ENCODE results near the gene EXTL2. TPM values are rescaled to one million over a fixed set of nuclear protein-coding genes. Genes with fewer than 3 reads are reported as not detected.
"Not testable (repeated sequence)": the region's sequence is repeated elsewhere in the genome, so short reads cannot be mapped to it uniquely, and the experiment has no call there.

Gene EXTL2
- 43.5 and 50.6 TPM in 2 replicates for total RNA-seq (2014; rRNA removed; shearing (Covaris generic))

DNA sequence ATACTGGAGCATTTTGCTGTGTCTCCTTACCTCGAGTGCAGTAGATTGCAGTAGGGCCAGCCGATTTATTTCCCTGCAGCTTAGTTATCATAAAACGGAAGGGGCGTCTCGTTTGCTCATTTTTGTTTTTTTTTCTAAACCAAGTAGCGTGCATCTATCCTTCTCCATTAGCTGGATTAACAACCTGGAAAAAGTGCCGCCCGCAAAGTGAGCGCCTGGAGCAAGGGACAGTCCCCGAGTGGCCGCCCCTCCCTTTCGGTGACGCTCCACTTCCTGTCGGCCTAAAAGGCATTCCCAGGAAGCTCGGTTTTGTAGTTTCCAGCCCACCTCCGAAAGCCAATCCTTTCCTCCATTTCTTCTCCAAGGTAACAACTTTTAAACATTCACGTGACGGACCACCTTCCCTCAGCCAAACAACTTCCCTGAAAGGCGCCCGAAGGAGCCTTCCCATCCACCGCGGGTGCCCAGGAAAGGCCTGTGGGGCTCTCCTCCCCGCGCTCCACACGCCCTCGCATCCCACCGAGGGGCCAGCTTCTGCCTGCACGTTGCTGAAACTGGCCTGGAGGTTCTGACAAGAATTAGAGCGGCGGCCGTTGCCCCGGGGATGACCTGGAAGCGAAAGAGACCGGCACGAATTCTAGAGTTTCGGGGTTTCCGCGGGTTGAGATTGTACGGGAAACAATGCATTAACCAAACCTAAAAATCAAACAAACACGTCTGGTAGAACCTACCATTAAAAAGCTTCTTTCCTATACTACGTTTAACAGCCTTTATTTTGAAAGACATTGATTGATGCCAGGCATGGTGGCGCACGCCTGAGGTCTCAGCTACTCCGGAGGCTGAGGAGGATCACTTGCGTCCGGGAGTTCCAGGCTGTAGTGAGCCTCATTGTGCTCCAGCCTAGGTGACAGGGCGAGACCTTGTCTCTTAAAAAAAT, at the start of gene EXTL2:
EXTL2 (minus strand) TSS at position 240 of the 937 bp plus-strand sequence. CDS start 6,085 bp downstream, outside the sequence.
- H3K4me3 ChIP-seq = peak within 1 kb of the TSS; percentile 87
- H3K9me3 ChIP-seq (replicated peaks) = no peaks in the 10 kb centered on the region
- DNase-seq = peak; percentile 92 to 94
- no peaks in the 10 kb centered on the region for H3K4me1 ChIP-seq
- H3K27me3 ChIP-seq = no peaks in the 10 kb centered on the region
- peak within 1 kb of the TSS; percentile 90 for H3K27ac ChIP-seq
- H3K36me3 ChIP-seq = peaks cover 4% of the 10 kb centered on the region; the same call in 1 of the 2 replicates

- Histone ChIP-seq H3K9me3 (replicated peaks) (peaks cover 2% of the 10 kb centered on the region; the same call in 1 of the 2 replicates), H3K27me3 (no peaks in the 10 kb centered on the region), H3K4me1 (no peaks in the 10 kb centered on the region), H3K4me3 (no peak overlapping the region), H3K27ac (no peak overlapping the region), H3K36me3 (peaks cover 17% of the 10 kb centered on the region)
- no peak for DNase-seq
Measured at GRCh38 chr1:100943533-100943932, 48.9 kb upstream of the EXTL2 start.

DNA sequence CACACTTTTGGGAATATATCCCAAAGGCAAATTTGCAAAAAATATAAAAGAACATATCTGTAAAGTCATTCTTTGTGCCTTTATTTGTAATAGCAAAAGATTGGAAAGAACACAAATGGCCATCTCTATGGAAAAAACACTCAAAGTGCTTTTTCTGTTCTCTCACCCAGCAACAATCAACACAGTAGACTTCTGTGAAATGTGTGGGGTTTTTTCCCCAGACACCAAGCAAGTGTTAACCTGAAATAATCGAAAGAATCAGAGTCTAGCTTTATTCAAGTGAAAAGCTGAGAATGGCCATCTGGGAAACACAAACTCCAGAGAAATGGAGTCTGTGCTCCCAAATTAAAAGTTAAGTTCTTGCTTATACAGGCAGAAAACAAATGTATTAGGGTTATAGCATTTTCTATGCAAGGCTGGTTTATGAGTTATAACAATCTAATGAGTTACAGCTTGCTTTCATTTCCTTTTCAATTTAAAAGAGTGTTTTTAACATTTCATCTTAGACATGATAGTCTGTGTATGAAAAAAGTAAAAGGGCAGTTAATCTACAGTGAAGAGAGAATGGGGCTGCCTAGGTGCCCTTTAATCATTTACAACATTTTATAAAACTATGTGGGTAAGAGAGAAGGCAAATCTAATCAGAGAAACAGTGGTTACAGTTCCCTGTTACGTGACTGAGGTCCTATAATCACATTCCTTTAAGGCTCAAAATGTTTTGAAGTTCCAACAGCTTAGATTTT, 47.8 kb upstream of the EXTL2 start:
- H3K27ac ChIP-seq = no peak overlapping the region
- no peaks in the 10 kb centered on the region for H3K27me3 ChIP-seq
- H3K4me1 ChIP-seq = no peaks in the 10 kb centered on the region
- peaks cover 5% of the 10 kb centered on the region; the same call in 1 of the 2 replicates for H3K9me3 ChIP-seq (replicated peaks)
- no peak for DNase-seq
- H3K4me3 ChIP-seq = no peak overlapping the region
- peaks cover 26% of the 10 kb centered on the region for H3K36me3 ChIP-seq

- no peak overlapping the region for H3K4me3 ChIP-seq
- H3K4me1 ChIP-seq = no peaks in the 10 kb centered on the region
- H3K9me3 ChIP-seq (replicated peaks) = peaks cover 6% of the 10 kb centered on the region; the same call in 1 of the 2 replicates
- no peaks in the 10 kb centered on the region for H3K27me3 ChIP-seq
- DNase-seq = no peak
- peaks cover 30% of the 10 kb centered on the region for H3K36me3 ChIP-seq
- no peak overlapping the region for H3K27ac ChIP-seq
Measured at GRCh38 chr1:100941580-100942216, 47.1 kb upstream of the EXTL2 start.

GRCh38 chr1:100941098-100941527, 46.5 kb upstream of the EXTL2 start:
- H3K36me3 ChIP-seq = peaks cover 36% of the 10 kb centered on the region
- H3K27ac ChIP-seq = no peak overlapping the region
- H3K4me3 ChIP-seq = no peak overlapping the region
- no peak for DNase-seq
- H3K4me1 ChIP-seq = no peaks in the 10 kb centered on the region
- H3K27me3 ChIP-seq = no peaks in the 10 kb centered on the region
- H3K9me3 ChIP-seq (replicated peaks) = peaks cover 6% of the 10 kb centered on the region; the same call in 1 of the 2 replicates

DNA sequence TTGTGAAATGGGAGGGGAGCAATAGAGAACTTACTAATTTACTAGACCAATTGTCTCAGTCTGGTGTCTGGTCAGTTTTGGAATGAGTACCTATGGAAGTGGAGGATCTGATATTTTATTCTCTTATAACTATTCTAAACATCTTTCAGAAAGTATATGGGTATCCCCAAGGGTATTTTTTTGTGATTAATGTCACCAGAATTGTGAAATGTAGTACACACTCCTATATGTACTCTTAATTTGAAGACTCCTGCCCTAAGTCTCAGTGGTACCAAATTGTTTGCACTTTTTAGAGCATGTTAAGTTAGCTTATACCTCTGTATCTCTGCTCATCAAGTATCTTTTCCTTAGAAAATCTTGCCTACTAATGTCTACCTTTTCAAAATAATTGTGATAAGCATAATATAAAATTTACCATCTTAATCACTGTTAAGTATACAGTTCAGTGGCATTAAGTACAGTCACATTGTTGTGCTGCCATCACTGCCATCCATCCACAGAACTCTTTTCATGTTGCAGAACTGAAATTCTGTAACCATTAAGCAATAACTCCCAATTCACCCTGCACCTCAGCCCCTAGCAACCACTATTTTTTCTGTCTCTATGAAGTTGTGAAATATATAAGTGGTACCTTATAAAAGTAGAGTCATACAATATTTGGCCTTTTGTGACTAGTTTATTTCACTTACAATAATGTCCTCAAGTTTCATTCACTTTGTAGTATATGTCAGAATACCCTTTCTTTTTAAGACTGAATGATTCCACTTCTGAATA, 41.7 kb upstream of the EXTL2 start:
- Histone ChIP-seq H3K4me1 (no peaks in the 10 kb centered on the region), H3K4me3 (no peak overlapping the region), H3K9me3 (replicated peaks) (peaks cover 6% of the 10 kb centered on the region; the same call in 1 of the 2 replicates), H3K27me3 (no peaks in the 10 kb centered on the region), H3K36me3 (peaks cover 48% of the 10 kb centered on the region), H3K27ac (no peak overlapping the region)
- DNase-seq = no peak

DNA sequence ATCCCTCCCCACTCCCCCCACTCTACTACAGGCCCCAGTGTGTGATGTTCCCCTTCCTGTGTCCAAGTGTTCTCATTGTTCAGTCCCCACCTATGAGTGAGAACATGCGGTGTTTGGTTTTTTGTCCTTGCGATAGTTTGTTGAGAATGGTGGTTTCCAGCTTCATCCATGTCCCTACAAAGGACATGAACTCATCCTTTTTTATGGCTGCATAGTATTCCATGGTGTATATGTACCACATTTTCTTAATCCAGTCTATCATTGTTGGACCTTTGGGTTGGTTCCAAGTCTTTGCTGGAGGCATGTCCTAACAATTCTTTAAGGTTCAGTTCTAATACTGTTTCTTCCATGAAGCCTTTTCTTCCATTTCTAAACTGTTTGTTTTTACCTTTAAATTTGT, 38.9 kb upstream of the EXTL2 start:
- H3K27ac ChIP-seq; H3K9me3 ChIP-seq (replicated peaks); DNase-seq; H3K4me1 ChIP-seq; H3K27me3 ChIP-seq; H3K4me3 ChIP-seq: not testable (repeated sequence)
- peaks cover 40% of the 10 kb centered on the region for H3K36me3 ChIP-seq

DNA sequence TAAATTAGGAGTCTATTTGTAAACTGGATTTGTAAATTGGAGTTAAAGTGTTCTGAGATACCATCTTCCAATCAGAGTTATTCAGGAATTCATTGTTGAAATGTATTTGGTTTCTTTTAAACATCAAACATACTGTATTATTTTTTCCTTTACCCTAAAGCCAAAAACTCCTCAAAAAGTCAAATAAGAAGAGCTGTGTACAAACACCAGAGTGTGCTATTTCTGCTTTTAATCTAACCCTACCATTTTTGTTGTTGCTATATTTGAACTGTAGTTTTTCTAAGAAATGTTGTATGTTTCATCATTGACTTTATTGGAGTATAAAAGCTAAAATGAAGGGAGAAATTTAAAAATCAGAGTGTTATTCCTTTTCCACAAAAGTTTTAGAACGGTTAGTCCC, 37.1 kb upstream of the EXTL2 start:
- no peak overlapping the region for H3K4me3 ChIP-seq
- no peaks in the 10 kb centered on the region for H3K4me1 ChIP-seq
- no peak for DNase-seq
- peaks cover 25% of the 10 kb centered on the region for H3K36me3 ChIP-seq
- no peaks in the 10 kb centered on the region for H3K27me3 ChIP-seq
- H3K27ac ChIP-seq = no peak overlapping the region
- H3K9me3 ChIP-seq (replicated peaks) = no peaks in the 10 kb centered on the region

DNA sequence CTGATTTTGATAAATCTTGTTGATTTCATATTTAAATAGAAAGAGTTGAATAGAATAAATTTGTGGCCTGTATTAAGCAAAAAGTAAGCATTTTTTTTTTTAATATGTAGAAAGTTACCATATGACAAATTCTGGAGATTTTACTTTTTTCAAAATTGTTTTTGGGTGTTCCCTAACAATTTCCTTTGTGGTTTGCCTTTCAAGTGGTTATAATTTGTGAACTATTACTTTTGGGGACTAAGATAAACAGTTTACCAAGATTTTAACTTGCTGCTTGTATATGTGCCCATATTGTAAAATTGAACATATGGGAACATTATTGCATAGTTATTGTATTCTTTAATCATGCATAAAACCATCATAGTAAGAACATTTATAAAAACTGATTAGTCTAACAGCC, 35.9 kb upstream of the EXTL2 start:
- no peak overlapping the region for H3K27ac ChIP-seq
- peaks cover 20% of the 10 kb centered on the region for H3K36me3 ChIP-seq
- H3K4me3 ChIP-seq = no peak overlapping the region
- H3K27me3 ChIP-seq = no peaks in the 10 kb centered on the region
- no peaks in the 10 kb centered on the region for H3K4me1 ChIP-seq
- DNase-seq = no peak
- H3K9me3 ChIP-seq (replicated peaks) = no peaks in the 10 kb centered on the region

DNA sequence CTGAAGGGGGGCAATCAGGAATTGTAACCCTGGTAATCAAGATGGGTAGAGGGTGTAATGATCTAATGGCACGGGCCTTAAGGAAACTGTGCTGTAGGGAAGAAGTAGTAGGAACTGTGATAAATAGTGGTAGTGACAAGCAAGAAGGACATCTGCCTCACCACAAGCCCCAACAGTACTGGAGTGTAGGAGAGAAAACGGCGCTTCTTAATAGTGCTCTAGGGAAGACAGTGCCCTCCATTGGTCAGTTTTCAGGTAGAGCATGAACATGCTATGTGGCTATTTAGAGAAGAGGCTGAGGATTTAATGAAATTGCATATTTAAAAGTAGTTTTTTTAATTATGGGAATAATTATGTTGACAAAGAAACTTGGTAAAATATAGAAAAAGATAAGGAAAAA, 33.5 kb upstream of the EXTL2 start:
- DNase-seq = peak in 1 of 2 experiments; percentile 29
- Histone ChIP-seq H3K4me3 (no peak overlapping the region), H3K27ac (no peak overlapping the region), H3K27me3 (no peaks in the 10 kb centered on the region), H3K9me3 (replicated peaks) (no peaks in the 10 kb centered on the region), H3K36me3 (peaks cover 21% of the 10 kb centered on the region), H3K4me1 (no peaks in the 10 kb centered on the region)

- Histone ChIP-seq H3K27me3 (no peaks in the 10 kb centered on the region), H3K27ac (no peak overlapping the region), H3K36me3 (peaks cover 25% of the 10 kb centered on the region), H3K9me3 (replicated peaks) (no peaks in the 10 kb centered on the region), H3K4me3 (no peak overlapping the region), H3K4me1 (no peaks in the 10 kb centered on the region)
- no peak for DNase-seq
Measured at GRCh38 chr1:100927276-100927675, 32.6 kb upstream of the EXTL2 start.

DNA sequence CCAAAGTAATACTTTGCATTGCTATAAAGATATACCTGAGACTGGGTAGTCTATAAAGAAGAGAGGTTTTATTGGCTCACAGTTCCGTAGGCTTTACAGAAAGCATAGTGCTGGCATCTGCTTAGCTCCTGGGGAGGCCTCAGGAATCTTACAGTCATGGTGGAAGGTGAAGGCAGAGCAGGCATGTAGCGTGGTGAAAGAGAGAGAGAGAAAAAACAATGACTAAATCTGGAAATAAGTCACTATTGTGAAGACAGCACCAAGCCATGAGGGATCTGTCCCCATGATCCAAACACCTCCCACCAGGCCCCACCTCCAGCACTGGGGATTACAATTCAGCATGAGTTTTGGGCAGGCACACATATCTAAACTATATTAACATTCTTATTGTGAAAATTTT, 31.6 kb upstream of the EXTL2 start:
- Histone ChIP-seq H3K27me3 (no peaks in the 10 kb centered on the region), H3K4me3 (no peak overlapping the region), H3K27ac (no peak overlapping the region), H3K4me1 (no peaks in the 10 kb centered on the region), H3K9me3 (replicated peaks) (no peaks in the 10 kb centered on the region), H3K36me3 (peaks cover 33% of the 10 kb centered on the region)
- DNase-seq = no peak

DNA sequence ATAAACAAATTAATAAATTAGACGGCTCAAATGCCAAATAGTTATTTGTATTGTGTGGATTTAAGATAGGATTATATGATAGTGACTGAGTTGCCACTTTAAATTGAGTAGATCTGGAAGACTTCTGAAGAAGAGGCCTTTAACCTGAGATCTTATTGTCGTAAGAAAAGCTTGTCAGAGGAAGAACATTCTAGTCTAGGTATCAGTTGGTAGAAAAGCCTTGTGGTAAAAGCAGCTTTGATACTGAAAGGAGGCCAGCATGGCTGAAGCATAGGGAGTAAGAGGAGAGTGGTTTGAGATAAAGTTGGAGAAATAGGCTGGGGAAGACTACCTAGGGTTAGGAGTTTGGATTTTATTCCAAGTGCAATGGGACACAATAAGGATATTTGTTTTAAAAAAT, 30.3 kb upstream of the EXTL2 start:
- Histone ChIP-seq H3K9me3 (replicated peaks) (no peaks in the 10 kb centered on the region), H3K36me3 (peaks cover 39% of the 10 kb centered on the region), H3K4me1 (no peaks in the 10 kb centered on the region; the same call in 1 of the 2 replicates), H3K4me3 (no peak overlapping the region), H3K27me3 (no peaks in the 10 kb centered on the region), H3K27ac (no peak overlapping the region)
- no peak for DNase-seq

- Histone ChIP-seq H3K9me3 (replicated peaks) (no peaks in the 10 kb centered on the region), H3K27me3 (no peaks in the 10 kb centered on the region), H3K4me3 (no peak overlapping the region), H3K36me3 (peaks cover 42% of the 10 kb centered on the region), H3K4me1 (no peaks in the 10 kb centered on the region; the same call in 1 of the 2 replicates), H3K27ac (no peak overlapping the region)
- DNase-seq = no peak
Measured at GRCh38 chr1:100924212-100924611, 29.6 kb upstream of the EXTL2 start.

All from SJCRH30 (cell line).